ENCODE measurements around the gene C8G. TPM values are rescaled to one million over a fixed set of nuclear protein-coding genes. Genes with fewer than 3 reads are reported as not detected.

Gene C8G
- polyA plus RNA-seq, 12 donors, result 0.27 to 1.2 (median 0.48) TPM; not detected in 4

DNA sequence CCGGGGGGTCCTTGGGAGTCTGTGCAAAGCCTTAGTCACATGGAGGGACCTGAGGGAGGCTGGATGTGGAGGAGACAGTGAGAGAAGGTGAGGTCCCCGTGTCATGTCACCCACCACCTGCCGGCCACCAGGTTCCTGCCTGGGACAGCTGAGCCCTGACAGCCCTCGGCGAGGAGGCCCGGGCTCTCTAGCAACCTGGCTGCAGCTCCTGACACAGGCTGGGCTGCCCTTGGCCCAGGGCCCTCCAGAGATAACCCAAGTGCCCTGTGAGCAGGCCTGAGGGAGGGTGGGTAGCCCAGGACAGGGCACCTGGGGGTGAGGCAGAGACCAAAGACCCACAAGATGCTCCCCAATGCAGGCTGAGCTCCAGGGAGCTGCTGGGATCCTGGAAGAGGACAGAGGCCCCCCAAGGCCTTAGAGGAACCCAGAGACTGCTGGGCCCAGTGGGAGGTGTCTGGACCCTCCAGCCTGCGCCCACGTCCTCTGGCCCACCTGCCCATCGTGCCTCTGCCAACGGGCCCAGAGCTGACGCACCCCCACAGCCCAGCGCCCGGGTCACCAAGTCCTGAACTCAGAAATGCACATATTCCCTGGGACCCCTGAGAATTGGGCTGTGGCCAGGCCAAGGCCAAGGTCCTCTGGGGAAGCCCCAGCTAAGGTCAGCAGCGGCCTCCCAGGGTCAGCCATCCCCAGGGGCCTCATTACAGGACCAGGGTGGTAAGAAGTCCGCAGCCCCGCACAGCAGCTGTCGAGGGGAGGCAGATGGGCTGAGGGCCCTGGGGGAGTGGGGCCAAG is 23.5 kb downstream of the C8G start:
- DNase-seq, result no peak

DNA sequence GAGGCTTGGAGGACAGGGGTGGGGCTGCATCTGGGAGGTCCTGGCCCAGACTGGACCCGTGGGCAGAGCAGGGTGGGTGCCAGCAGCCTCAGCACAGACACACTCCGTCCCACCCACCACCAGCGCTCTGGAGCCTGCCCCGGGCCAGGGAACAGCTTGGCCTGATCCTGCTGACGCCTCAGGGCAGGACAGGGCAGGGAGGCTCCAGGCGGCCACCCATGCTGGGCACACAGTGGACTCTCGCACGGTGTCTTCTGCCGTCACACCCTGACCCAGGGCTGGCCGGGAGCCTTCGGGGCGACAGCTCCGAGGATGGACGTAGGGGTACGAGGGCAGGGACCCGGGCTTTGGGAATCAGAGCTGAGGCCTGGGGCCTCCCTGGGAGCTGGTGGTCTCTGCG is 24.1 kb downstream of the C8G start:
- no peak for DNase-seq

DNA sequence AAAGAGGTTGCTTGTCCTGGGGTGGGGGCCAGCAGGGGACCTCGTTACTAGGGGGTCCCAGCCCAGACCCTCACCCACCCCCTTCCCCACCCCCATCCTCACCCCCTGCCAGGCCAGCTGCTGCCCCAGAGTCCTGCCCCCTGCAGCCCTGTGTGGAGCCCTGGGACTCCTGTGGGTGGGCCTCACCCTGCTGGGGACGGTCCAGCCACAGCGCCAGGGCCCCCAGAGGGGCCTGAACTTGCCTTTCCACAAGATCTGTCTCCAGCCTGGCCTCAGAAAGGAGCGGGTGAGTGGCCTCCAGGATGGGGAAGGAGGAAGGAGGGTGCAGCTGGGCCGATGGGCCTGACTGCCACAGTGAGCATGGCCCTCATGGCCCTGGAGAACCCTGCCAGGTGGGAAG is 24.7 kb downstream of the C8G start:
- no peak for DNase-seq

DNA sequence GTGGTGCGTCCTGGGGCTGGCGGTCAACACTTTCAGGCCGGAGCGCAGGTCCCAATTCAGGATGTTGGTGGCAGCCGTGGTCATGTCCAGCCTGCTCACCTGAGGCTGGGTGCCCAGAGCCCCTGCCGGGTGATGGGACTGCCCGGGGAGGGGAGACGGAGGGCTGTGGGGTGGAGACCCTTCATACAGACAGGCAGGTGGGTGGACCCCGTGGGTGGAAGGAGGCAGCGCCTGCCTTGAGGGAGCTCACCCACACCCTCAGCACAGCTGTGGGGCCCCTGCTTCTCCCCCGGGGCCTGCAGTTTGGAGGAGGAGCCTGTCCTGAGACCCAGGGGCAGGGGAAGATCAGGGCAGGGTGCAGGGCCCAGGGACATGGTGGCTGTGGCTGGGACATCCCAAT is 25.3 kb downstream of the C8G start:
- no peak for DNase-seq

DNA sequence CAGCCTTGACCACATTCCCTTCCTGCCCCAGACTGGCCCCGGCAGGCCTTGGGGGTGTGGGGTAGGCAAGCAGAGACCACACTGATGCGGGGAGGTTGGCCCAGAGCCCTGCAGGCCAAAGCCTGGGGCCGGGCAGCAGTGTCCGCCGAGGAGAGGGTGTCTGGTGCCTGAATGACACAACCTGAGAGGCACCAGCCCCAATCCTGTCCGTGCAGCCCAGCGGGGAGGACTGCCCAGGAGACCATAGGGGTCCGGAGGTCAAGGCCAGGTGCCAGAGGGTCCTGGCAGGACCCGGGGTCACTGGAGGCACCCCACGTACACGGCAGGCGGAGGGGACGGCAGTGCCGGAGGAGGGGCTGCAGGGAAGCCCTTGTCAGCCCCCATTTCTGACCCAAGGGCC is 26.7 kb downstream of the C8G start:
- no peak for DNase-seq

DNA sequence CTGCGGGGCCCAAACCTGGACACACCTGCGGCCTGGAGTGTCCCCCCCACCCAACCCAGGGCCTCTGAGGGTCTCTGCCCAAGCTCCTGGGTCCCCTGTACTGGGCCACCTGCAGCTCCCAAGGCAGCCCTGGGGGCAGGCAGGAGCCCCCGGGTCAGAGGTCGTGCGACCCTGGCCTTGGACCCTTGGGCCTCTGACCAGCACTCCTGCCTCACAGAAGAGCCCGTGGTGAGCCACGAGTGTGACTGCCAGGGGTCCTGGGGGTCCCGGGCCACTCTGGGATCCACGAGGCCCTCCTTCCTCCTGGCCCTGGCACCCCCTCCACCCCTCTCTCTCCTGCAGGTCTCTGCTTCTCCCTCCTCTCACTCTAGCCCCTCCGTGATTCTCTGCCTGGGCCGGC is 27.3 kb downstream of the C8G start:
- DNase-seq, result no peak

DNA sequence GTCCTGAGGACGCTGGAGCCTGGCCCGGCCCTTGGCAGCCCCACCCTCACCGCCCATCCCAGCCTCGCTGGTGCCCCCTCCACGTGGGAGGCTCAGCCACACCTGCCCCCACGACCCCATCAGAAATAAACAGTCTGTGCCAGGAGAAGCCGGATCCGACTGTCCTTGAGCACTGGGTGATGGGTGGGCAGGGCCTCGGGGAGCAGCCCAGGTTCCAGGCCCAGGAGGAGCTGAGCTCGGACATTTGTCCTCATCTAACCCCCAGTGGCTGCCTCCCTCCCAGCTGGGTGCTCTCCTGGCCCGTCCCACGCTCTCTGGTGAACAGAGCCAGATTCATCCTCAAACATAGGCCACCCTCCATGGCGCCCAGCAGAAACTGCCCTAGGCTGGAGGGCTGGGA is 27.7 kb downstream of the C8G start:
- no peak for DNase-seq

DNA sequence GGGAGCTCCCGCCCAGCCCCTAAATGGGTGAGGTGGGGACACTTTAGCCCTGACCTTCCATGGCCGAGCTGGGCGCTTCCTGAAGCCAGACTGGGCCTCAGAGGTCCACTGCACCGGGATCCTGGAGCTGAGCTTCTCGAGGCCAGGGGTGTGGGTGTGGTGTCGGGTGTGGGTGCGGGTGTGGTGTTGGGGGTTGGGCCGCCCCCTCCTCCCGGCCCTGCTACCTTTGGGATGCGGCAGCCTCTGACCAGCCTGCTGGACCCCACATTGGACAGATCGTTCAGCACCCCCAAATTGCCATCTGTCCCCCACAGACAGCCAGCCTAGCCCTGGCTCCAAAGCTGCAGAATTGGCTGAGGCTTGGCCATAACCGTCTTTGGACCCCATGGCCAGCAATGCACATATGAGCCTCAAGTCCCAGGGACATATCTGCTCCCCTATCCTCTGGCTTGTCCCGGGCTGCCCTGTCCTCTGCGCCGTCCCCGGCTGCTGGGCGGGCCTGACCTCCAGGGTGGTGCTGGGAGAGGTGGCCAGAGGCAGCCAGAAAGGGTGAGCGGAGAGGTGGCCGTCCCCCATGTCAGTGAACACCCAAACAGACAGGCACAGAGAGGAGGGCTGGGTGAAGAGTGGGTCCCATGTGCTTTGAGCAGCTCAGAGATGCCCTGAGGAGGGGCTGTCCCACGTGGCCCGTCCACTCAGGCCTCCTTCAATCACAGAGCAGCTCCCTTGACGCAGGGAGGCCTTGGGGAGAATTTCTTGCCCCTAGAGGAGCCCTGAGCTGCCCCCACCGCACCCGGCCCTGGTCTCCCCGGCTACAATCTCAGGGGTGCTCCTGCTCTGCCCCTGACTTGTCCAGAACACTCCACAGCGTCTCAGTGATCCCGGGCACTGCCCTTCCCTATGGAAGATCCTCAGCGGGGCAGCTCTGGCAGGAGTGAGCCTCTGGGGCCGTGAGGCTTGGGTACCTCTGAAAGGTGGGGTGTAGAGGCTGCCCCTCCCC is 28.9 kb downstream of the C8G start:
- DNase-seq, result no peak

DNA sequence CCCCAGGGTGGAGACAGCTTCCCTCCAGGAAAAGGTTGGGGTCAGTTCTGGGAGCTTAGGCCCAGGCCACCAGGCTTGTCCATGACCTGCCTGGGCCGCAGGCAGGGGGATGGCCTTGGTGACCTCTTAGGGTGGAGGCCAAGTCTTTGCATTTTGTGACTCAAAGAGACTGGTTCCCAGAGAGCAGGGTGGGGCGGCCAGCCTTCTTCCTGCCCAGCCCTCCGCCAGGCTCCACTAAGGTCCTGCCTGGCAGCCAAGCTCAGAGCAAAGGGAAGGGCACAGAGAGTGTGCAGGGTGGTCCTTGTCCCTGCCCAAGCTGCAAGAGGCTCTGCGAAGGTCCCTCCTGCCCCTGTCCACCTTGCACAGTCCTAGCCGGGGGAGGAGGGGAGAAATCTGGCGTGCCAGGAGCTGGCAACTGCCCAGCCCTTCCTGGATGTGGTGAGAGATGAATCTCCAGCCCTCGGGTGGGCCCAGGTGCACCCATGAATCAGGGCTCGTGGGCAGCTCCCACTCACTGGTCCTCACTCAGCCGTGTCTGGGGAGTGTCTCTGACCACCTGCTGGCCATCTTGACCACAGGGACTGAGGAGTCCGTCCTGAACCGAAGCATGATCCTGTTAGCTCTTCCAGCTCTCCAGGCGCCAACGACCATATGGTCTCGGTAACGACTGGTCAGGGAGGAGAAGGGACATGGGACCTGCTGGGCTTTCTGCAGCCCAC is 29.9 kb downstream of the C8G start:
- no peak for DNase-seq

DNA sequence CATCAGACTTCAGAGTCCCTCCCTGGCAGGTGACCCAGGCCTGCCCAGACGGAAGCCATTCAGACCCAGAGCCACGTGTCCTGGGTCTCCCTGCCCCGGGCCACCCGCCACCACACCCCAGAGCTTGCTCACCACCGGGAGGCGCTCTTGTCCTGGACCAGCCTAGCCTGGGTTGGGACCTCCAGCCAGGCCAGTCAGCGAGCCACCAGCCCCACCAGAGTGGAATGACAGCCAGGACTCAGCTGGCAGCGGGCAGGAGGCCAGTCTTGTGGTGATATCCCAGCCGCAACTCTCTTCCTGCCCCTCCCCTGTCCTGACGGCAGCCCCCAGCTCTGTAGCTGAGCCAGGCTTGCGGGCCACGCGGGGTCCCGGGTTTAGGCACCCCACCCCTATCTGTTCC is 30.6 kb downstream of the C8G start:
- DNase-seq, result no peak

DNA sequence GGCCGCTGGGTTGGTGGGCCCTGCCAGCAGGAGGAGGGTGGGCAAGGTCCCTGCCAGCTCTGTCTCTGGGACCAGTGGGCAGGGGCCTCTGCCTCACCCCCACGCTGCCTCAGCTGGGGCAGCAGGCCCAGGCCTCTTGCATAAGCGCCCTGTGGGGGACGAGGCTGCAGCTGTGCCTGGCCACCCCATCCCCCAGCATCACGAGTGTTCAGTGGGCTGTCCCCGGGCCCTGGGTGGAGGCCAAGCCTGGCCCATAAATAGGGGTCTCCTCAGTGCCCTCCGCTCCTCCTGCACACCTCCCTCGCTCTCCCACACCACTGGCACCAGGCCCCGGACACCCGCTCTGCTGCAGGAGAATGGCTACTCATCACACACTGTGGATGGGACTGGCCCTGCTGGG is 32.2 kb downstream of the C8G start, which contains the start of gene PTGDS:
PTGDS (plus strand) TSS at position 282 of the 400 bp plus-strand sequence; CDS start at position 357, 75 bp downstream.
- no peak for DNase-seq

DNA sequence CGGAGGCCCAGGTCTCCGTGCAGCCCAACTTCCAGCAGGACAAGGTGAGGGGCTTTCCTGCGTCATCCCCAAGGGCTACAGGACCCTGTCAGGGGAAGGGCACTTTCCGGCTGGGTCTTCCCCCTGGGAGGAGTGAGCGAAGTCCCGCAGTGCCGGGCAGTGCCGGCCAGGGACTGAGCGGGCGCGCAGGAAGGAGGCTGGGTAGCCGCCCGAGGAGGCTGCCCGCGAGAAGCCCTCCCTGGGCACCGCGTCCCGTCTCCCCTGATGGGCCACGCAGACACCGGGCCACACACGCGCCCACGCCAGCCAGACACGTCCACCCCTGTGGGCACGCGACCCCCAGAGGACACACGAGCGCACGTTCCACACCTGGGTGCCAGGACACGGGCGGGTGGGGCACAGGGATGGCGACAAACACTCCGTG is 32.6 kb downstream of the C8G start:
- no peak for DNase-seq

DNA sequence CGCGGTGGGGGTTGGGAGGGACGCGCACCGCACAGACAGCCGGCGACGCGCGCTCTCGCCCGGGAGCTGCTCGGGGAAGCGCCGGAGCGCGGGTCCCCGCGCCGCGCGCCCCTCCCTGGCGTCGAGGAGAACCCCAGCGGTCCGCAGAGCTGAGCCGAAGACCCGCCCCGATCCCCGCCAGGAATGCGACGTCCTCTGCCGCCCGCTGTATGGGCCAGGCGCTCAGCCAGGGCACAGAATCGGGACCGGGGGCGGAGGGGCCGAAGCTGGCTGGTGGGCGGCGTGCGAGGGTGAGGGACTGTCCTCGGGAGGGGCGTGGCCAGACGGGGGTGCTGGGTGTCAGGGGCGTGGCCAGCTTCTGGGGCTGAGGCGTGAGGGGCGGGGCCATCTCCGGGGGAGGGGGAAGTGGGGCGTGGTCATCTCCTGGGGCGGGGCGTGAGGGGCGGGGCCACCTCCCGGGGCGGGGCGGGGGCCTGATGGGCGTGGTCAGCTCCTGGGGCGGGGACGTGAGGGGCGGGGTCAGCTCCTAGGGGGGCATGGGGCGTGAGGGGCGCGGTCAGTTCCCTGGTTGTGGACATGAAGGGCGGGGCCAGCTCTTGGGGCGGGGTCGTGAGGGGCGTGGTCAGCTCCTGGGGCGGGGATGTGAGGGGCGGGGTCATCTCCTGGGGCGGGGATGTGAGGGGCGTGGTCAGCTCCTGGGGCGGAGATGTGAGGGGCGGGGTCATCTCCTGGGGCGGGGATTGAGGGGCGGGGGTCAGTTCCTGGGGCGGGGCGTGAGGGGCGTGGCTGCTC is 33.2 kb downstream of the C8G start:
- peak; percentile 31 for DNase-seq

DNA sequence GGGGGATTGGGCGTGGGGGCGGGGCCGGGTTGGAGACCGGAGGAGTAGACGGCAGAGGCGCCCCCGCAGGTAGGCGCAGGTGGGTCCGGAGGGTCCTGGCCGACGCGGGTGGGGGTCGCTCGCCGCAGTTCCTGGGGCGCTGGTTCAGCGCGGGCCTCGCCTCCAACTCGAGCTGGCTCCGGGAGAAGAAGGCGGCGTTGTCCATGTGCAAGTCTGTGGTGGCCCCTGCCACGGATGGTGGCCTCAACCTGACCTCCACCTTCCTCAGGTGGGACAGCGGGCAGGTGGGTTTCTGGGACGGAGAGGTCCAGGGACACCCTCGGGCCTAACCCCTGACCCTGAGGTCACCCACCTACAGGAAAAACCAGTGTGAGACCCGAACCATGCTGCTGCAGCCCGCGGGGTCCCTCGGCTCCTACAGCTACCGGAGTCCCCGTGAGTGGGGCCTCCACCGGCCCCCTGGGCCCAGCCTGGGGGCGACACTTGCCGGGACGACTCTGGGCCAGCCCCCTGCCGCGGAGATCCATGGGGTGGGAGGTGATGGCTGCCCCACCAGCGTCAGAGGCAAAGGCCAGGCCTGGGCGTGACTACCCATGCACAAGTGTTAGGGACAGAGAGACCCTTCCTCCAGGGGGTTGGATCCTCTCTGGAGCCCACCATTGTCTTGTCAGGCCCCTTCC is 34.0 kb downstream of the C8G start:
- no peak for DNase-seq

DNA sequence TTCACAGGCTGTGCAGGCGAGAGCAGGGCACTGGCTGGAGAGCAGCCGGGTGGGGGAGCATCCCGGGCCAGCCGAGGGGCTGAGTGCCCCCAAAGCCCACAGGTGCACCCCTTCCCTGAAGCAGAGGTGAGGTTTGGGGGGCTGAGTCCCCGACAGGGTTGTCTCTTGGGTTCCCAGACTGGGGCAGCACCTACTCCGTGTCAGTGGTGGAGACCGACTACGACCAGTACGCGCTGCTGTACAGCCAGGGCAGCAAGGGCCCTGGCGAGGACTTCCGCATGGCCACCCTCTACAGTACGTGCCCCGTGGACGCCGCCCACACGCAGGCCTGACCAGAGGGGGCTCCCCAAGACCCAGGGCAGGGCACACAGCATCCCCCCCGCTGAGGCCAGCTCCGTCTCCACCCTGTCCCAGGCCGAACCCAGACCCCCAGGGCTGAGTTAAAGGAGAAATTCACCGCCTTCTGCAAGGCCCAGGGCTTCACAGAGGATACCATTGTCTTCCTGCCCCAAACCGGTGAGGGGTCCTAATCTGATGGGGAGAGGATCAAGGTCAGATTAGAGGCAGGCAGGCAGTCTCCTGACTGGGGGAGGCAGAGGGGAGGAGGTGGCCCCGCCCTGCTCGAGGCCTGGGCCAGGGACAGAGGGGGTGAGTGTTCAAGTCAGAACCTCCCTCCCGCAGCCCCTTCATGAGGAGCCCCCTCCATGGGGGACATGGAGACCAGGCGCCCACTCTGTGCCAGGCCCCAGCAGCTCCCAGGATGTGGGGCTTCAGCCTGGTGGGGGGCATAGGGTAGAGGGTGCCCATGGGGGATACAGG is 34.9 kb downstream of the C8G start:
- no peak for DNase-seq

DNA sequence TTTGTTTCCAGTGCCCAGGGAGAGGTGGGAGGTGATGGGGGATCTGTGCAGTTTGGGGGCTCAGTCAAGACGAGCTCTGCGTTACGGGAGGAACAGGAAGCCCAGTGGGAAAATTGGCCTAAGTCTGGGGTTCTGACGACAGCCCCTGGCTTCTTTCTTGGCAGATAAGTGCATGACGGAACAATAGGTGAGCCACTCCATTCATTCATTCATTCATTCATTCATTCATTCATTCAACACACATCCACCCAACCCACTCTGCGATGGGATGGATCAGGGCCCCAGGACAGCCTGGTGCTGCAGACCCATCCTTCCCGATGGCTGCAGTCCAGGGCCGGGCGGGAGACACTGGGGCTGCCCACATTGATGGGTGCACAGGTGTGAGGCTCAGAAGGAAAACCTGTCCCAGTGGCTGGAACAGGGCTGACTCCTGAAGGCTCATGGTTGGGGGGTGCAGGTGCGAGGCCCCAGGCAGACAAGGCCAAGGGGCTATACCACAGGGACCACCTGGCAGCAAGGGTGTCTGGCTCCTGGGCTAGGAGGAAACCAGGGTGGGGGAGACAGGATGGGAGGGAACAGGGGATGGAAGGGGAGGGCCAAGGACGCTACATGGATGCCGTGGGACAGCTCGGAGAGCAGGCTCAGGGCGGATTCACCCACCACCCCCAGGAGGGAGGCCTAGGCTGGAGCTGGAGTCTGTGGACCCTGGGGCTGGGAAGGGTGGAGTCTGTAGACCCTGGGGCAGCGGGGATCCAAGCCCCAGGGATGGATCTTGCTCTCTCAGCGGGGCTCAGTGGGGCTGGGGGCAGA is 35.8 kb downstream of the C8G start:
- no peak for DNase-seq

DNA sequence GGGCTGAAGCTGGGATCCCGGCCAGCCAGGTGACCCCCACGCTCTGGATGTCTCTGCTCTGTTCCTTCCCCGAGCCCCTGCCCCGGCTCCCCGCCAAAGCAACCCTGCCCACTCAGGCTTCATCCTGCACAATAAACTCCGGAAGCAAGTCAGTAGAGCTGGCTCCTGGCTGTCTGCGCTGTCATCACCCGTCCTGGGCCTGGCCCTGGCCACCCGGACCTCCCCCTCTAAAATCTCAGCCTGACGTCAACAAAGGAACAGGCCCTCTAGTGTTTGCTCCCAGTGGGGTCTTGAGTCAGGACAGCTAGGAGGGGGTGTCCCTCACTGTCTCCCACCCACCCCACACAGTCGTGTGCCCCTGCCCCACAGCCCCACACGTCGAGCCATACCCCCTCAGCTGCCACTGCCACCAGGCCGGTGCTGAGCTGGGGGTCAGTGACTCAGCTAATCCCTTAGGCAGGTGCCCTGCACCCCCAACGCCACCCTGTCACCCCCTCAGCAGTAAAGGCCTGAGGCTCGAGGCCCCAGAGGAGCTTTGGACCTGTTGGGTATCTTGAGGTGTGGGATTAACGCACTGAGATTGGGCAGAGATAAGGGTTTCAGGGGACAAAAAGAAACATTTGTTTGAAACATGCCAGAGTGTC is 36.7 kb downstream of the C8G start:
- no peak for DNase-seq
